ENCODE measurements around the gene SPATS2L. TPM values are rescaled to one million over a fixed set of nuclear protein-coding genes. Genes with fewer than 3 reads are reported as not detected.

SPATS2L gene
- total RNA-seq, 1 experiment from 2014 or later, result 47.3 TPM

GRCh38 chr2:200455958-200456421 lies 149.5 kb downstream of the SPATS2L start:
- Histone ChIP-seq H3K4ac (ENCODE audit: low read depth, low read length) (no peak overlapping the region), H4K8ac (replicated peaks; ENCODE audit: insufficient read length, low read depth, low read length) (no peak overlapping the region), H2AK5ac (ENCODE audit: insufficient read length, low read length) (no peak overlapping the region), H3K9ac (ENCODE audit: extremely low read depth, insufficient read length, low read length) (no peak overlapping the region), H2BK15ac (ENCODE audit: low read depth, low read length) (no peak overlapping the region), H4K20me1 (ENCODE audit: control insufficient read depth, insufficient read depth, insufficient read length) (no peaks in the 10 kb centered on the region), H3K4me1 (ENCODE audit: insufficient read depth, low read length) (peaks cover 6% of the 10 kb centered on the region; the same call in 1 of the 2 replicates), H4K91ac (ENCODE audit: insufficient read length, low read depth, low read length) (no peak overlapping the region), H2BK20ac (ENCODE audit: low read depth, low read length, poor library complexity, severe bottlenecking) (no peak overlapping the region), H3K9me3 (ENCODE audit: control insufficient read depth, low read depth, low read length) (no peaks in the 10 kb centered on the region), H3K79me2 (ENCODE audit: insufficient read depth, low read length) (no peaks in the 10 kb centered on the region), H3K56ac (ENCODE audit: insufficient read length, low read depth, low read length) (no peak overlapping the region), H3K79me1 (ENCODE audit: insufficient read depth, low read depth, low read length, poor library complexity, severe bottlenecking) (no peaks in the 10 kb centered on the region), H3K27ac (ENCODE audit: insufficient read length, low read depth, low read length) (no peak overlapping the region), H3T11ph (ENCODE audit: low read length) (no peak overlapping the region), H4K5ac (ENCODE audit: insufficient read length, low read depth, low read length) (no peak overlapping the region), H2BK5ac (ENCODE audit: insufficient read length, low read length) (no peak overlapping the region), H3K4me2 (ENCODE audit: insufficient read depth, insufficient read length, low read length) (no peak overlapping the region), H3K23ac (ENCODE audit: insufficient read length, low read depth, low read length) (no peak overlapping the region), H3K23me2 (ENCODE audit: insufficient read length, low read depth, low read length, poor library complexity, severe bottlenecking) (no peaks in the 10 kb centered on the region), H3K27me3 (ENCODE audit: insufficient read depth, low read length) (no peaks in the 10 kb centered on the region), H3K14ac (ENCODE audit: insufficient read depth, low read length) (no peak overlapping the region), H2BK120ac (ENCODE audit: low read depth, low read length, poor library complexity, severe bottlenecking) (no peak overlapping the region), H2AFZ (ENCODE audit: low read length) (no peak overlapping the region), H2BK12ac (ENCODE audit: insufficient read length, low read depth, low read length) (no peak overlapping the region), H3K18ac (ENCODE audit: insufficient read length, low read depth, low read length) (no peak overlapping the region)
- Mint-ChIP-seq H3K27me3 (ENCODE audit: low read depth) (no peaks in the 10 kb centered on the region), H3K4me1 (peaks cover 8 to 13% of the 10 kb centered on the region in 2 experiments), H3K27ac (peak overlapping the region in 1 of 3 experiments; percentile 72; a peak in 2 of 7 replicates), H3K9me3 (no peaks in the 10 kb centered on the region), H3K36me3 (ENCODE audit: insufficient read depth in 1 of 3, low read depth in 3 of 3) (peaks cover 0 to 15% (median 3%) of the 10 kb centered on the region in 3 experiments; a peak in 4 of 7 replicates), H3K4me3 (no peak overlapping the region)
- DNase-seq, result no peak
- WGBS (ENCODE audit: extremely low coverage, insufficient read length, low lambda C conversion rate), result no CpG with 5 or more reads among the region's 4 CpGs
- TF ChIP-seq, protein P1, sequence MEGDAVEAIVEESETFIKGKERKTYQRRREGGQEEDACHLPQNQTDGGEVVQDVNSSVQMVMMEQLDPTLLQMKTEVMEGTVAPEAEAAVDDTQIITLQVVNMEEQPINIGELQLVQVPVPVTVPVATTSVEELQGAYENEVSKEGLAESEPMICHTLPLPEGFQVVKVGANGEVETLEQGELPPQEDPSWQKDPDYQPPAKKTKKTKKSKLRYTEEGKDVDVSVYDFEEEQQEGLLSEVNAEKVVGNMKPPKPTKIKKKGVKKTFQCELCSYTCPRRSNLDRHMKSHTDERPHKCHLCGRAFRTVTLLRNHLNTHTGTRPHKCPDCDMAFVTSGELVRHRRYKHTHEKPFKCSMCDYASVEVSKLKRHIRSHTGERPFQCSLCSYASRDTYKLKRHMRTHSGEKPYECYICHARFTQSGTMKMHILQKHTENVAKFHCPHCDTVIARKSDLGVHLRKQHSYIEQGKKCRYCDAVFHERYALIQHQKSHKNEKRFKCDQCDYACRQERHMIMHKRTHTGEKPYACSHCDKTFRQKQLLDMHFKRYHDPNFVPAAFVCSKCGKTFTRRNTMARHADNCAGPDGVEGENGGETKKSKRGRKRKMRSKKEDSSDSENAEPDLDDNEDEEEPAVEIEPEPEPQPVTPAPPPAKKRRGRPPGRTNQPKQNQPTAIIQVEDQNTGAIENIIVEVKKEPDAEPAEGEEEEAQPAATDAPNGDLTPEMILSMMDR (conservative IDR thresholded peaks at IDR 0.05), result no peak
